Measurements from ENCODE around the gene HDDC2. TPM values are rescaled to one million over a fixed set of nuclear protein-coding genes. Genes with fewer than 3 reads are reported as not detected.

Gene HDDC2, protein sequence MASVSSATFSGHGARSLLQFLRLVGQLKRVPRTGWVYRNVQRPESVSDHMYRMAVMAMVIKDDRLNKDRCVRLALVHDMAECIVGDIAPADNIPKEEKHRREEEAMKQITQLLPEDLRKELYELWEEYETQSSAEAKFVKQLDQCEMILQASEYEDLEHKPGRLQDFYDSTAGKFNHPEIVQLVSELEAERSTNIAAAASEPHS
- total RNA-seq (10 to 100 TPM; 34.6 to 61.0 TPM), polyA plus RNA-seq (10 to 100 TPM; 56.1 to 72.3 TPM)
- long read RNA-seq, donor 1, transcript HDDC2-208 (1 exons, 3,529 nt), result minor isoform, 8 of 40 reads
- long read RNA-seq, donor 1, transcript HDDC2-202 (6 exons, 918 nt), result major isoform, 12 of 40 reads
- long read RNA-seq, donor 1, transcript HDDC2-201 (5 exons, 1,350 nt), result major isoform, 12 of 40 reads
- long read RNA-seq, donor 1, partial matches to known transcripts, result 7 of 40 reads
- long read RNA-seq, donor 1, other reads (novel, unspliced or antisense), result 0 of 40 reads
- long read RNA-seq, donor 2, transcript HDDC2-208 (1 exons, 3,529 nt), result minor isoform, 5 of 14 reads
- long read RNA-seq, donor 2, transcript HDDC2-202 (6 exons, 918 nt), result major isoform, 7 of 14 reads
- long read RNA-seq, donor 2, partial matches to known transcripts, result 0 of 14 reads
- long read RNA-seq, donor 2, other reads (novel, unspliced or antisense), result 0 of 14 reads
- long read RNA-seq, donor 3, transcript HDDC2-201 (5 exons, 1,350 nt), result major isoform, 16 of 29 reads
- long read RNA-seq, donor 3, transcript HDDC2-202 (6 exons, 918 nt), result minor isoform, 10 of 29 reads
- long read RNA-seq, donor 3, partial matches to known transcripts, result 0 of 29 reads
- long read RNA-seq, donor 3, other reads (novel, unspliced or antisense), result 0 of 29 reads
- long read RNA-seq, donor 4, transcript HDDC2-202 (6 exons, 918 nt), result minor isoform, 12 of 54 reads
- long read RNA-seq, donor 4, transcript HDDC2-201 (5 exons, 1,350 nt), result minor isoform, 6 of 54 reads
- long read RNA-seq, donor 4, transcript HDDC2-208 (1 exons, 3,529 nt), result major isoform, 13 of 54 reads
- long read RNA-seq, donor 4, partial matches to known transcripts, result 5 of 54 reads
- long read RNA-seq, donor 4, other reads (novel, unspliced or antisense), result 18 of 54 reads
- long read RNA-seq, donor 5, transcript HDDC2-201 (5 exons, 1,350 nt), result major isoform, 37 of 71 reads
- long read RNA-seq, donor 5, transcript HDDC2-202 (6 exons, 918 nt), result minor isoform, 12 of 71 reads
- long read RNA-seq, donor 5, transcript HDDC2-208 (1 exons, 3,529 nt), result minor isoform, 10 of 71 reads
- long read RNA-seq, donor 5, partial matches to known transcripts, result 10 of 71 reads
- long read RNA-seq, donor 5, other reads (novel, unspliced or antisense), result 0 of 71 reads

DNA sequence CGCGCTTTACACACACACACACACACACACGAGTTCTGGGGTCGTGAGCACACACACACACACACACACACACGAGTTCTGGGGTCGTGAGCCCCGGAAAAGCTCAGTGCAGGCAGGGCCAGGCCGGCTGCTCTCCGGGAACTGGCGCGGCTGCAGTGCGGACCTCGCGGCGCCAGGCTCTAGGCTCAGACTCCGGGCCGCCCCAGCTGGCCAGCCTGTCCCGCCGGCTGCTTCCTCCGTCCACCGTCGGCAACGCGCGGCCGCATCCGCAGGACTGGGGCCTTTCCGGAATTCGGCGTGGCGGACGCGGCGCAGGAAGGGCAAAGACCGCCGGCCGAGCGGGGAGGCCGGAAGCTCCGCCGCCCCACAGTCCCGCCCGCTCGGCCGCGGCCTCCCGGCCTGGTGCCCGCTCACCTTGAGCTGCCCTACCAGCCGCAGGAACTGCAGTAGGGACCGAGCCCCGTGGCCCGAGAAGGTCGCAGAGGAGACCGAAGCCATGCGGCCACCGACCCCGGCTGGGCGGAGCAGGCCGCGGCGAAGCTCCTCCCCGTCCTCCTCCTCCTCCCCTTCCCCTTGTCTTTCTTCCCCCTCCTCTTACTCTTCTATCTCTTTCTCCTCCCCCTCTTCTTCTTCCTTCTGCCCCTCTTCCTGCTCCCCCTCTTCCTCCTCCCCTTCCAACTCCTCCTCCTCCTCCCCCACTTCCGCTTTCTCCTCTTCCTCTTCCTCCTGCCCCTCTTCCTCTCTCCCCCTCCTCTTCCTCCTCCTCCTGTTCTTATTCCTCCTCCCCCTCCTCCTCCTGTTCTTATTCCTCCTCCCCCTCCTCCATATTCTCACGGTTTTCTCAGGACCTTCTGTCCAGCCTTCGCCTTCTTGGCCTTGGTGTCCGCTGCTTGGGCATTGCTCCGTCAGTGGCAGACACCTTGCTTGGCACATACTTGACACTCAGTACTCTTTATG is at the start of gene HDDC2:
HDDC2 (minus strand) TSS at position 533 of the 957 bp plus-strand sequence; CDS start at position 498, 35 bp downstream.
- H3K9ac ChIP-seq (ENCODE audit: insufficient read depth in 1 of 2, low read length in 2 of 2), result peak within 1 kb of the TSS; percentile 75 to 81
- H3K4me1 ChIP-seq (ENCODE audit: control insufficient read depth in 5 of 5, insufficient read depth in 5 of 5, low read length in 5 of 5), result peaks cover 0 to 14% (median 11%) of the 10 kb centered on the region in 5 donors
- H3K27ac ChIP-seq (ENCODE audit: low read depth in 1 of 2, low read length in 1 of 2), result peak within 1 kb of the TSS; percentile 91 to 95
- peak; percentile 80 to 83 (median 81) for DNase-seq
- 4 to 7% methylated on average over 46 to 67 of the region's 67 CpGs for WGBS, 2 donors
- peak within 1 kb of the TSS; percentile 79 for H3K4me3 ChIP-seq
- H3K36me3 ChIP-seq (ENCODE audit: control insufficient read depth in 4 of 4, insufficient read depth in 4 of 4, low read length in 4 of 4), result peaks cover 0 to 28% (median 5%) of the 10 kb centered on the region in 4 donors
- TF ChIP-seq, protein P1, sequence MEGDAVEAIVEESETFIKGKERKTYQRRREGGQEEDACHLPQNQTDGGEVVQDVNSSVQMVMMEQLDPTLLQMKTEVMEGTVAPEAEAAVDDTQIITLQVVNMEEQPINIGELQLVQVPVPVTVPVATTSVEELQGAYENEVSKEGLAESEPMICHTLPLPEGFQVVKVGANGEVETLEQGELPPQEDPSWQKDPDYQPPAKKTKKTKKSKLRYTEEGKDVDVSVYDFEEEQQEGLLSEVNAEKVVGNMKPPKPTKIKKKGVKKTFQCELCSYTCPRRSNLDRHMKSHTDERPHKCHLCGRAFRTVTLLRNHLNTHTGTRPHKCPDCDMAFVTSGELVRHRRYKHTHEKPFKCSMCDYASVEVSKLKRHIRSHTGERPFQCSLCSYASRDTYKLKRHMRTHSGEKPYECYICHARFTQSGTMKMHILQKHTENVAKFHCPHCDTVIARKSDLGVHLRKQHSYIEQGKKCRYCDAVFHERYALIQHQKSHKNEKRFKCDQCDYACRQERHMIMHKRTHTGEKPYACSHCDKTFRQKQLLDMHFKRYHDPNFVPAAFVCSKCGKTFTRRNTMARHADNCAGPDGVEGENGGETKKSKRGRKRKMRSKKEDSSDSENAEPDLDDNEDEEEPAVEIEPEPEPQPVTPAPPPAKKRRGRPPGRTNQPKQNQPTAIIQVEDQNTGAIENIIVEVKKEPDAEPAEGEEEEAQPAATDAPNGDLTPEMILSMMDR (IDR thresholded peaks at IDR 0.05; ENCODE audit: control extremely low read depth, extremely low read depth), result no peak
- peaks cover 0 to 4% (median 0%) of the 10 kb centered on the region in 3 donors for H3K27me3 ChIP-seq (ENCODE audit: control insufficient read depth in 3 of 3, insufficient read depth in 3 of 3, low read length in 2 of 3)
- peak; percentile 89 for ATAC-seq (ENCODE audit: insufficient read depth, low FRiP score)
- no peaks in the 10 kb centered on the region for H3K9me3 ChIP-seq (ENCODE audit: control insufficient read depth in 4 of 4, insufficient read depth in 3 of 4, low read length in 3 of 4)

DNA sequence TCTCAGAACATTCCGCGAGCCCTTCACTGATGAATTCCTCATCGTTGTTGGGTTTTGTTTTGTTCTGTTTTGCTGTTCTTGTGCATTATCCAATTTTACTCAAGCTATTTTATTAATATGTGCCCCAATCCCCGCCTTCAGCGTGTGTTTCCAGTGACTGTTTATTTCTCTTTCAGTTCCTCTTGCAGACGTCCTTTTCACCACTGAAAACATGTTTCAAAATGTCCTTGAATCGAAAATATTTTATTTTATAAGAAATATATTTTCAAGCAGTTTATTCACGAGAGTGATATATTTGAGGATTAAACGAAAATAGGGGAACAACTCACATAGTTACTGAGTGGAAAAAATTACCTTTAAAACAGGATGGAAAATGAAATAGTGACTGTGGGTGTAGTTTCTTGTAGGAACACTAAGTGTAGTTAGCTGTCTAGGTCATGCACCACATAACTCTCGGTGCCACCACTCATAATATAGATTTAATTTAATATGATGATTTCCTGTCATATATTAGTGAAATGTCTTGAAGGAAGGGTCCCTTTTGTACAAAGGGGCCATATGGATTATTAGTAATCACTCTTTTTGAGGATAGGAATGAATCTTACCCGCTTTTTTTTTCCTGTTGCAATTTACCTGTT is 45.3 kb upstream of the HDDC2 start:
- no peaks in the 10 kb centered on the region for H3K9me3 ChIP-seq (ENCODE audit: control insufficient read depth in 4 of 4, insufficient read depth in 3 of 4, low read length in 3 of 4)
- no peak overlapping the region for H3K4me3 ChIP-seq
- H3K36me3 ChIP-seq (ENCODE audit: control insufficient read depth in 4 of 4, insufficient read depth in 4 of 4, low read length in 4 of 4), result no peaks in the 10 kb centered on the region
- 75 to 79% methylated on average over 11 of the region's 11 CpGs for whole genome bisulfite sequencing, 2 donors
- TF ChIP-seq, protein P1 (IDR thresholded peaks at IDR 0.05; ENCODE audit: control extremely low read depth, extremely low read depth), result no peak
- H3K9ac ChIP-seq (ENCODE audit: insufficient read depth in 1 of 2, low read length in 2 of 2), result no peak overlapping the region
- peak overlapping the region in 1 of 2 donors; percentile 16 for H3K27ac ChIP-seq (ENCODE audit: low read depth in 1 of 2, low read length in 1 of 2)
- no peaks in the 10 kb centered on the region for H3K4me1 ChIP-seq (ENCODE audit: control insufficient read depth in 5 of 5, insufficient read depth in 5 of 5, low read length in 5 of 5)
- ATAC-seq (ENCODE audit: insufficient read depth, low FRiP score), result no peak
- peaks cover 0 to 13% (median 4%) of the 10 kb centered on the region in 3 donors for H3K27me3 ChIP-seq (ENCODE audit: control insufficient read depth in 3 of 3, insufficient read depth in 3 of 3, low read length in 2 of 3)
- no peak for DNase-seq
